ENCODE data around the gene SPAST.

DNA sequence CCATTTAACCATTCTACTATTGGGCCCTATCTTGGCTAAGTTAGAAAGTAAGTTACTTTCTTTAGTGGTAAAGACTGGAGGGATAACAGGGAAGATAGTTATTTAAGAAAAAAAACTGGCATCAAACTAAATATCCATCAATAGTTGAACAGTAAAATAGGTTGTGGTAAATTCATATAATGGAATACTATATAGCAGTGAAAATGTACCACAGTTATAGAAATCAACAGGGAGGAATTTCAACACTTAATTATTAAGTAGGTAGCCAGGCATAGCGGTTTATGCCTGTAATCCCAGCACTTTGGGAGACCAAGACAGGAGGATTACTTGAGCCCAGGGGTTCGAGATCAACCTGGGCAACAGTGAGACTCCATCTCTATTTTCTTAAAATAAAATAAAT lies 3.1 kb upstream of the SPAST start:
- TF ChIP-seq, protein P1, sequence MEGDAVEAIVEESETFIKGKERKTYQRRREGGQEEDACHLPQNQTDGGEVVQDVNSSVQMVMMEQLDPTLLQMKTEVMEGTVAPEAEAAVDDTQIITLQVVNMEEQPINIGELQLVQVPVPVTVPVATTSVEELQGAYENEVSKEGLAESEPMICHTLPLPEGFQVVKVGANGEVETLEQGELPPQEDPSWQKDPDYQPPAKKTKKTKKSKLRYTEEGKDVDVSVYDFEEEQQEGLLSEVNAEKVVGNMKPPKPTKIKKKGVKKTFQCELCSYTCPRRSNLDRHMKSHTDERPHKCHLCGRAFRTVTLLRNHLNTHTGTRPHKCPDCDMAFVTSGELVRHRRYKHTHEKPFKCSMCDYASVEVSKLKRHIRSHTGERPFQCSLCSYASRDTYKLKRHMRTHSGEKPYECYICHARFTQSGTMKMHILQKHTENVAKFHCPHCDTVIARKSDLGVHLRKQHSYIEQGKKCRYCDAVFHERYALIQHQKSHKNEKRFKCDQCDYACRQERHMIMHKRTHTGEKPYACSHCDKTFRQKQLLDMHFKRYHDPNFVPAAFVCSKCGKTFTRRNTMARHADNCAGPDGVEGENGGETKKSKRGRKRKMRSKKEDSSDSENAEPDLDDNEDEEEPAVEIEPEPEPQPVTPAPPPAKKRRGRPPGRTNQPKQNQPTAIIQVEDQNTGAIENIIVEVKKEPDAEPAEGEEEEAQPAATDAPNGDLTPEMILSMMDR (conservative IDR thresholded peaks at IDR 0.05) = no peak
- no peak for TF ChIP-seq ZFX (IDR thresholded peaks at IDR 0.05)

Data from C4-2B (cell line).